ENCODE measurements around the gene ASB15. TPM values are rescaled to one million over a fixed set of nuclear protein-coding genes. Genes with fewer than 3 reads are reported as not detected.
A peak's percentile ranks its signal among the peaks of the same experiment; 100 is the strongest.

The ASB15 gene
- total and polyA plus RNA-seq, 8 donors: not detected

- H3K27me3 ChIP-seq: peaks cover 0 to 5% of the 10 kb centered on the region in 2 donors
- TF ChIP-seq CTCF (IDR thresholded peaks at IDR 0.05): no peak
- no peaks in the 10 kb centered on the region for H3K4me1 ChIP-seq
- H3K36me3 ChIP-seq: no peaks in the 10 kb centered on the region
- H3K27ac ChIP-seq: no peak overlapping the region
- intact Hi-C loops (cut with DNase I): no loop called here
- no peak for DNase-seq
- H3K9me3 ChIP-seq: no peaks in the 10 kb centered on the region
- ATAC-seq: no peak
- H3K4me3 ChIP-seq: no peak overlapping the region
Measured at GRCh38 chr7:123579416-123579815, 22.2 kb upstream of the ASB15 start.

GRCh38 chr7:123580406-123581161 is 21.0 kb upstream of the ASB15 start:
- Histone ChIP-seq H3K9me3 (no peaks in the 10 kb centered on the region), H3K27ac (no peak overlapping the region), H3K36me3 (no peaks in the 10 kb centered on the region), H3K27me3 (peaks cover 0 to 5% of the 10 kb centered on the region in 2 donors), H3K4me3 (no peak overlapping the region), H3K4me1 (no peaks in the 10 kb centered on the region)
- DNase-seq (peak in 1 of 4 donors; percentile 28), ATAC-seq (peak; percentile 86)
- TF ChIP-seq CTCF (IDR thresholded peaks at IDR 0.05): peak in 1 of 2 donors; percentile 54
- intact Hi-C loops (cut with DNase I): no loop called here

- no peak overlapping the region for H3K4me3 ChIP-seq
- peaks cover 0 to 5% of the 10 kb centered on the region in 2 donors for H3K27me3 ChIP-seq
- H3K9me3 ChIP-seq: no peaks in the 10 kb centered on the region
- intact Hi-C loops (cut with DNase I): no loop called here
- no peak for DNase-seq
- no peak overlapping the region for H3K27ac ChIP-seq
- ATAC-seq: no peak
- H3K4me1 ChIP-seq: no peaks in the 10 kb centered on the region
- H3K36me3 ChIP-seq: no peaks in the 10 kb centered on the region
- TF ChIP-seq CTCF (IDR thresholded peaks at IDR 0.05): no peak
Measured at GRCh38 chr7:123581162-123581459, 20.5 kb upstream of the ASB15 start.

- ATAC-seq: no peak
- no peak for TF ChIP-seq CTCF (IDR thresholded peaks at IDR 0.05)
- intact Hi-C loops (cut with DNase I): no loop called here
- no peak for DNase-seq
- H3K4me3 ChIP-seq: no peak overlapping the region
- no peaks in the 10 kb centered on the region for H3K9me3 ChIP-seq
- H3K27me3 ChIP-seq: peaks cover 0 to 5% of the 10 kb centered on the region in 2 donors
- H3K4me1 ChIP-seq: no peaks in the 10 kb centered on the region
- no peaks in the 10 kb centered on the region for H3K36me3 ChIP-seq
- H3K27ac ChIP-seq: no peak overlapping the region
Measured at GRCh38 chr7:123583821-123584220, 17.8 kb upstream of the ASB15 start.

GRCh38 chr7:123588376-123588775 is 13.2 kb upstream of the ASB15 start:
- DNase-seq (no peak), ATAC-seq (no peak)
- no peaks in the 10 kb centered on the region for H3K36me3 ChIP-seq
- H3K27me3 ChIP-seq: no peaks in the 10 kb centered on the region
- H3K27ac ChIP-seq: no peak overlapping the region
- H3K4me1 ChIP-seq: no peaks in the 10 kb centered on the region
- H3K9me3 ChIP-seq: no peaks in the 10 kb centered on the region
- intact Hi-C loops (cut with DNase I): no loop called here
- no peak overlapping the region for H3K4me3 ChIP-seq
- TF ChIP-seq CTCF (IDR thresholded peaks at IDR 0.05): no peak

Measured in left lung (tissue), 10 donors.